Stimulated activated CD8-positive, alpha-beta memory T cell treated with anti-CD3 and anti-CD28 coated beads, Interleukin-15, amount 100 ng/mL, for 1 hour (primary cell): ENCODE measurements around the gene SFN.
"Not testable (repeated sequence)": the region's sequence is repeated elsewhere in the genome, so short reads cannot be mapped to it uniquely, and the experiment has no call there.

Experiments
- DNase-seq: peaks from one replicate; pipeline ENCODE4 v3.0.0-alpha.2; 2020; ENCODE audit warnings: low read depth

SFN gene

DNA sequence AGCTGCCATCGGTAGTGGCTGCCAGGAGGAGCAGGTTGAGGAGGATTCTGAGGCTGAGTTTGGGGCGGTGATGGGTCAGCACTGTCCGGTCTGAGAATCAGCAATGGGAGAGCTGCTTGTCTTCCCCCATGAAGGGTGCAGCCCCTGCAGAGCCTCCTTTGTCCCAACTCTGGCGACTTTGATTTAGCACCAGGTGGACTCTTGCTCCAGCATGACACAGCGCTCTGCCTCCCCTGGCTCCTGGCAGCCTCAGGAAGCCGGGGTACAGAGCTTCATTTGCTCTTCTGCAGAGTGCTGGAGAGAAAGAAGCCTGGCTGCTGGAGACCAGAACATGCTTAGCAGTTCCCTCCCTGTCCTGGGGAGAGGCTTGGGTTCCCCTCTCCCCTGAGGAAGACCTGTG lies 23.2 kb upstream of the SFN start:
- DNase-seq: no peak

DNA sequence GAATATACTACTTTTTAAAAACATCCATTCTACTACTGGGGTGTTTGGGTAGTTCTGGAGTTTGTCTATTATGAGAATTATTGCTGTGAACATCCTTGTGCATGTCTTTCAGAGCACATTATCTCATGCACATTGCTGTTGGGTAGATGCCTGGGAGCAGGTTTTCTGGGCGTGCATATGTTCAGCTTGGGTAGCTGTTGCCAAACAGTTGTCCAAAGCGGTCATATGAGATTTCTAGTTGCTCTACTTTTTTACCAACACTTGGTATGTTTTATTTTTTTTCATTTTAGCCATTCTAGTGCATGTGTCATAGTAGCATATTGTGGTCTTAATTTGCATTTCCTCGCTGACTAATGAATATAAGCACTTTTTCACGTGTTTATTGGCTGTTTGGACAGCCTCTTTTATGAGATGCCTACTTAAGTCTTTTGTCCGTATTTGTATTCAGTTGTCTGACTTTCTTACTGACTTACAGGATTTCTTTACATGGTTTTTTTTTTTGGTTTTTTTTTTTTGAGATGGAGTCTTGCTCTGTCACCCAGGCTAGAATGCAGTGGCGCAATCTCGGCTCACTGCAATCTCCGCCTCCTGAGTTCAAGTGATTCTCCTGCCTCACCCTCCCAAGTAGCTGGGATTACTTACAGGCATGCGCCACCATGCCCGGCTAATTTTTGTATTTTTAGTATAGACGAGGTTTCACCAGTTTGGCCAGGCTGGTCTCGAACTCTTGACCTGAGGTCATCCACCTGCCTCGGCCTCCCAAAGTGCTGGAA lies 18.3 kb upstream of the SFN start:
- DNase-seq: no peak

GRCh38 chr1:26847826-26848225 lies 15.1 kb upstream of the SFN start:
- DNase-seq: not testable (repeated sequence)

DNA sequence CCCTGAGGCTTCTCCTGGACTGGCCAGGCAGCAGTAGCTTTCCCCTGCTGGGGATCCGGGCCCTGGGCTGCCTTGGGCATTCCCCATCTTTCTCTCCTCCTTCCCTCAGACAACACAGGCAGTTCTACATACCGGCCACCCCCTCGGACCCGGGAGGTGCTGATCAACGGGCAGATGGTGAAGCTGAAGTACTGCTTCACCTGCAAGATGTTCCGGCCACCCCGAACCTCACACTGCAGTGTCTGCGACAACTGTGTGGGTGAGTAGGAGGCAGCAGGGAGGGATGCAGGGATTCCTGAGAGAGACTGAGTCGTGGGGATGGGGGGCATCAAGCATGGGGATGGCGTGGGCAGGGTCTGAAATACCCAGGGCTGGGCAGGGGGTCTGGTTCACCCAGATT lies 14.4 kb upstream of the SFN start:
- no peak for DNase-seq

GRCh38 chr1:26848941-26849774 lies 13.8 kb upstream of the SFN start:
- DNase-seq: no peak

DNA sequence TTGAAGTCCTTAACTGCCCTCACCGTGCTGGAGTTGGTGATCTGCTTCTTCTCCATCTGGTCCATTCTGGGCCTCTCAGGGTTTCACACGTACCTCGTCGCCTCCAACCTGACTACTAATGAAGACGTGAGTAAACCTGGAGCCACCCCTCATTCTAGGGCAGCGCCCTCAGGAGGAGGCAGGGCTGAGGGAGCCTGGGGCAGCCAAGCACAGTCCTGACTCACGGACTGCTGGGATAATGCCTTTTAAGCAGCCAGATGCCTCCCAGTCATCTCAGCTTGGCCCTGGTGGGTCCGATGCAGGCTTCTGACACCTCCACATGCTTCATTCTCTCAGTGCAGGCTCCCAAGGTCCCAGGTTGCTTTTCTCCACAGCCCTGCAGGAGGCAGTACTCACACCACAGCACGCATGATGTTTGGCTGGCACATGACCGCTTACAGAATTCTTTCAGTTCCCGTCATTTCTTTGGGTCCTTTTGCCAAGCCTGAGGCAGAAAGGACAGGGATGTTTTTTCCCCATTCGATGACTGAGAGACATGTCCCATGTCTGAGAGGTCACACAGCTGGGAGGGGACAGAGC lies 11.8 kb upstream of the SFN start:
- no peak for DNase-seq

GRCh38 chr1:26852701-26853100 lies 10.2 kb upstream of the SFN start:
- no peak for DNase-seq

DNA sequence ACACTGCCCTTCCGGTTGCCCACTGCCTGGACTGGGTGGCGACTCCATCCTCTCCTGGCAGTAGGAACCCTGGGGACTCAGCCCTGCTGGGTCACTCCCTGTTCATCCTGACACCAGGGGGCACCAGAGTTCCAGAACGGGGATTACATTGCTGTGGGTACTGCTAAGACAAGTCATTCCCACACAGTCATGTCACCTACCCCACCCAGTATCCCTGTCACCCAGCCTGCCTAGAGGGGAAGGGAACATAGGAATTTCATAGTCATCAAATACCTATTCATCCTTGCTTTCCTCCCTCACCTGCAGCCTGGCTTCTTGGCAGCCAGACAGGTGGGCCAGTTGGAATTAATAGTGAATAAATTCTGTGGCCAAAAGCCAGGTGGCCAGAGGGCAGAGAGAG lies 9.8 kb upstream of the SFN start:
- DNase-seq: peak; percentile 85

DNA sequence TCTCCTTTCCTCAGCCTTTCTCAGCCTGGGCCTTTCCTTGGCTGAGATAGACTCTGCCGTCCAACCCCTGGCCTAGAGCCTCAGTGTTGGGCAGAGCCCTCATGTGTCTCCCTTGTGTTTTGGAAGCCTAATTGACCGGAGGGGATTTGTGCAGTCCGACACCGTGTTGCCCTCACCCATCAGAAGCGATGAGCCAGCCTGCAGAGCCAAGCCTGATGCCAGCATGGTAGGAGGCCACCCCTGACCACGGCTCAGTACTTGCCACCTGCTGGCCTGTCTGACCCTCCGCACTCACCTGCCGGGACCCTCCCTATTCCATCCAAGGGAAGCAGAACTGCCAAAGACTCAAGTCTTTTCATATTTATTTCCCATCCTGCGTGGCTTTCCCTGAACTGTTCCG lies 9.3 kb upstream of the SFN start:
- DNase-seq: no peak

DNA sequence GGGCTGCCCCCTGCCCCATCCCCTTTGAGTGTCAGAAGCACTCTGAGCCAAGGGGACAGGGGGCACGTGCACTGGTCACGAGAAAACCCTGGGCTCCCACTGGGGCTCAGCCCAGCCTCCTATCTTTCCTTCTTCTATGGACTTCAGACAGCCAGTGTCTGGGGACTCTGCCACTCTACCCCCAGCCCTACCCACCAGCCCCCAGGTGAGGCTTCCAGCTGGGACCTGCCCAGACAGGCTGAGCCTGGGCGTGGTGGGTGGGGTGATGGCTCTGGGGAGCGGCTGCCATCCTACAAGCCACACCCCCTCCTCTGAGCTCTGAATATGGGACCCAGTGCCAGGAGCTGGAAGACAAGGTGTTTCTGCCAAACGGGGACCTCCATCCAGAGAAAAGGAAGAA lies 8.0 kb upstream of the SFN start:
- DNase-seq: no peak

DNA sequence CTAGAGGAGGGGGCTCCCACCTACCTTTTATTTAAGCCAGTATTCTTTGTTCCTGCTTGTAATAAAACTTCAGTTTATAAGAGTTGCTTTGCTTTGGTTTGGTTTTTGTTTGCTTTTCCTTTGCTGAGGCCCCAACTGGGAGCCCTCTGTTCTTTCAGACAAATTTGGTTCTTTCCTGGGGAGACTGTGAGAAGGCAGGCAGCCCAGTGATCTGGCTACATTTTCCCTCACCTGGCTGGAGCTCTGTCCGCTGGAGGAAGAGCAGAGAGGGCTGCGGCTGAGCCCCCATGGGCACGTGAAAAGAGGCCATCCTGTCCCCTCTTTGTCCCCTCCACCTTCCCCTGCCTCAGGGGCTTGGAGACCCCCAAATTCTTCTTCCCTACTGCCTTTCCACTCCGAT lies 7.3 kb upstream of the SFN start:
- DNase-seq: no peak

GRCh38 chr1:26856181-26856580 lies 6.8 kb upstream of the SFN start:
- DNase-seq: no peak

DNA sequence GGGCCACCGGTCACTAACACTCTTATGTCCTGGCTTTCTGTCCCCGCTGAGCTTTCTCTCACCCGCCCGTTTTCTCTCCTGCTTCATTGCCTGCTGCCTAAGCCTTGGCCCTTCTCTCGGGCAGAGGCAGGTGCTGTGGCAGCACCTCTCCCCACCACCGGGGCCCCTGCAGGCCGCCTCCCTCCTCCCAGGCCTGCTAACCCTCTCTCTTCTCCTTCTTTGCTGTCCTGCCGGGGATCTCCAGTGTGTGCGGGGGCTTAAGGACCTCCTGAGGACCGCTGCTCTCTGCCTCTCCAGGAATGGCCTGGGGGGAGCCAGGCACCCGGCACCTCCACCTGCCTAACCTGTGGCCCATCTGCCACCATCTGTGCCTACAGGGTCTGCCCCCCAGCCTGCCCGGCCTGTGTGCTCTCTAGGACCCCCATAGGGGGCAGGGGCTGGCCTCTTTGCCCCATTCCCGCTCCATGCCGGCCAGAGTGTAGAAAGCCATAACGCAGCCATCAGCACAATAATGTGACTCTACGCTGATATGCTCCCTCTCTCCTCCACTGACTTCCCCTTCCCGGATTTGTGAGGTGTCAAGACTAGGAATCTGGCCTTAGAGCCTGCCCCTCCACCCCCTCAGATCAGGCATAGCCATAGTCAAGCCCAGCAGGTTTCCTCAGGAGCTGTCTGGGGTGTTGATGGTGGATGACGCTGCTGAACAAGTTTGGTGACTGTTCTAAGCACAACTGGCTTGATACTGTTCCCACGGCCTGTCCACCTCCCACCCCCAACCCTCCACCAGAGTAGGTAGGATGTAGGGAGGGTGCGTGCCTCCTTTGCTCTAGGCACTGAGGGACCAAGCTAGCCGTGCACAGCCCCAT lies 6.1 kb upstream of the SFN start:
- no peak for DNase-seq

GRCh38 chr1:26857473-26858060 lies 5.4 kb upstream of the SFN start:
- no peak for DNase-seq

DNA sequence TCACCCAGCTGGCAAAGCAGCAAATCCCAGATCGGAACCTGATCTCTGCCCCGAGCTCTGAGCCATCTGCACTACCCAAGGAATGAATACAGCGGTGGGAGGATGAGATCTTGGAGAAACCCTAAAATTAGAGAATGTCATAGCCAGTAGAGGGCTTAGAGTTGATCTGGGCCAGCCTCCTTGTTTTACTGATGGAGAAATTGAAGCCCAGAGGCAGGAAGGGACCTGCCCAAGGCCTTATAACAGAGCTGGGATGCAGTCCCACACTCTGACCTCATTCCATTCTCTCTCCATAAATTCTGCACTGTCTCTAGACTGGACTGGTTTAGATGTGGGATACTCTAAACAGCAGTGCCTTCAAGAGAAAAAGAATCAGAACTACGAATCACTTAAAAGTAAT lies 4.8 kb upstream of the SFN start:
- DNase-seq: no peak

- no peak for DNase-seq
These were observed 3.9 kb upstream of the SFN start for GRCh38 chr1:26858891-26859640.

- DNase-seq: no peak
These were observed 1.7 kb upstream of the SFN start for GRCh38 chr1:26861286-26861701.

DNA sequence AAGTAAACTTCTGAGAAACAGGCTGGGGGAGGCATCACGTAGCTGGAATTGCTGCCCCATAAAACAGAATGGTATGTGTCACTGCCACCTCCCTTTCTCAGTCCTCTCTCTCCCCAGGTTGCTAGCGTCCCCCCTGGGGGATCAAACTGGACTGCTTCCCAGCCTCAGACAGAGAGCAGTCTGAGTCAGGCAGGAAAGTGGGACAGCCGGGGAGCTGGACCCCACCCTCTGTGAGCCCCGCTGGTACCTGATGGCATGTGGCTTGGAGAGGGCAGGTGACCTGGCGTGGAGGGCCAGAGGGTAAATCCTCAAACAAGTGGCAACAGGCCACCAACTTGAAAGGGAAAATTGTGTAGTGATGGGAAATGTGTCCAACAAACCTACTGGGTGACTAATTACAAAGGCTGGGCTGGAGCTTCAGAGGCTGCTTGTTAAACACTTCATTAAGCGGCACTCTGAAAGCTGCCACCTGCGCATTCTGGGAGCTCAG lies 1.0 kb upstream of the SFN start:
- DNase-seq: no peak

DNA sequence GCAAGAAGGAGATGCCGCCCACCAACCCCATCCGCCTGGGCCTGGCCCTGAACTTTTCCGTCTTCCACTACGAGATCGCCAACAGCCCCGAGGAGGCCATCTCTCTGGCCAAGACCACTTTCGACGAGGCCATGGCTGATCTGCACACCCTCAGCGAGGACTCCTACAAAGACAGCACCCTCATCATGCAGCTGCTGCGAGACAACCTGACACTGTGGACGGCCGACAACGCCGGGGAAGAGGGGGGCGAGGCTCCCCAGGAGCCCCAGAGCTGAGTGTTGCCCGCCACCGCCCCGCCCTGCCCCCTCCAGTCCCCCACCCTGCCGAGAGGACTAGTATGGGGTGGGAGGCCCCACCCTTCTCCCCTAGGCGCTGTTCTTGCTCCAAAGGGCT lies 732 bp downstream of the SFN start:
- DNase-seq: no peak

GRCh38 chr1:26864610-26865480 lies 1.9 kb downstream of the SFN start:
- peak; percentile 78 for DNase-seq
